SIG-M5 treated with dmso at 0.1 percent for 504 hours (cell line): Measurements from ENCODE around the gene COL6A3.

Experiments
- DNase-seq: peaks from one replicate; lab custom pipeline; 2025; ENCODE audit not compliant: unreplicated experiment; lab: John Stamatoyannopoulos, UW

The COL6A3 gene

DNA sequence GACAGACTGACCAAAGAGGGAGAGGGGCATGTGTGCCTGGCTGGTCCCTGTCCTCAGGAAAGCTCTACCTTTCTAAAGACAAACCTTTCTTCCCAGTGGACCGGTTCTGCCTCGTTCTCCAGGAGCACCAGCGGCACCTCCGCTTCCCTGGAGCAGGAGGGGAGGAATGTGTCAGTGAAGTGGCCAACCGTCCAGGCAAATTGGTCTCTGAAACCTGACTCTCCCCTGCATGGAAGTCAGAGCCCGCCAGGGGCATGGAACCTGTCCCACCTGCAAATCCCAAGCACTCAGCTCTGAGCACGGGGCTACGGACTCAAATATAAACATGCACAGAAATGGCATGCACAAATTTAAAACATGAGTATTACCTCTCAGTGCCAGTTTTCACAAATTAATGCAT, 62.9 kb downstream of the COL6A3 start:
- no peak for DNase-seq

DNA sequence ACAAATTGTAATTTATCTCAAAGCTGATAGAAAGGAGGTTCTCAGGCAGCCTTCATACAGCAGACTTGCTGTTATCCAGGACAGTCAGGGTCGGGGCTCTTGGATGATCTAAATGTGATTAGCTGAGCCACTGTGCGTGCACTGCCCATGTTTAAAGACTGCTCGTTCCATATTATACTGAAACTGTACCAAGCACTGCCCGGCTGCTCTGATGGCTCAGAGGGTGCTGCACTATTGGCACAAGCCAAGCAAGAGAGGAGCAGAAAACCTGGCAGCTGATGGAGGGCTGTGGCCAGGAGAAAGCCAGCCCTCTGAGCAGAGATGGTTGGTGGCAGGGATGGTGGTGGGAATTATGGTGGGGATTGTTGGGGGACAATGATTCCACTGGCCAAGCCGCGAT, 63.4 kb downstream of the COL6A3 start:
- DNase-seq = no peak

DNA sequence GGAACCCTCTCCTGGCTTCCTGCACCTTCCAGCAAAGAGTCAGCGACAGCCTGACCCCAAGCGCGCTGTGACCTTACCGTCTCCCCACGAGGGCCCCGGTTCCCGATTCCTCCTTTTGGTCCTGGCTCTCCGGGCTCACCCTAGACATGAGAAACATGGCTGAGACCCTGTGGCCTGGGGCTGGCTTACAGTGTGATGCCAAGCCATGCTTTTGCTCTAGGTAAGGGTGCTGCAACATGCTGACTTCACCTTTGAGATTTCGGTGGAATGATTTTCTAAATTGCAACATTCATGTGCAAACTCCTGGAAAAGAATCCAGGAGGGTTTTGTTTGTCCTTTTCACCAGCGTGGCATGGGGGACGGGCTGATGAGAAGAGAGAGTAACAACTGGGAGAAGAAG, 63.9 kb downstream of the COL6A3 start:
- no peak for DNase-seq

DNA sequence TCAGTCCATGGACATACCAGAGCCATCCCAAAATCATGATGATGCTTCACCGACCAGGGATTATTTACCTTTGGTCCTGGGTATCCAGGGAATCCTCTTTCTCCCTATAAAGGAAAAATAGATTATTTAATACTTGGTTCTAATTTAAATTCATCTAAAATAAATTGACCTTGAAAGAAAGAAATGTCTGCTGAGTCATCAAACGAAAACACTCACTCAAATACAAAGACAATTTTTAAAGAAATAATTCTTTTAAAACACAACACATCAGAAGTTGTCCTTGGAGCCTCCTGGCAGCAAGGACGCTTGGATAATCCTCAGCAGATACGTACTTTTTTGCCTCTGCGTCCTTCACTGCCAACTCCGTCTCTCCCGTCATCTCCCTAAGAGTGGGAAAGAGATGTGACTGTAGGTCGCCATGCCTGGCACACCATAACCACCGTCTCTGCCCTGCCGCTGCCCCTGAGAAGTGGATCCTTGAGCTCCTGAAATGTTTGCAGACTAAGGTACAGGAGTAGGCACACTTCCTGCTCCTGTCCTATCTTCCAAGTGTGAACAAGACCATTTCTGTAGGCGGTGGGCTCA, 65.6 kb downstream of the COL6A3 start:
- no peak for DNase-seq

DNA sequence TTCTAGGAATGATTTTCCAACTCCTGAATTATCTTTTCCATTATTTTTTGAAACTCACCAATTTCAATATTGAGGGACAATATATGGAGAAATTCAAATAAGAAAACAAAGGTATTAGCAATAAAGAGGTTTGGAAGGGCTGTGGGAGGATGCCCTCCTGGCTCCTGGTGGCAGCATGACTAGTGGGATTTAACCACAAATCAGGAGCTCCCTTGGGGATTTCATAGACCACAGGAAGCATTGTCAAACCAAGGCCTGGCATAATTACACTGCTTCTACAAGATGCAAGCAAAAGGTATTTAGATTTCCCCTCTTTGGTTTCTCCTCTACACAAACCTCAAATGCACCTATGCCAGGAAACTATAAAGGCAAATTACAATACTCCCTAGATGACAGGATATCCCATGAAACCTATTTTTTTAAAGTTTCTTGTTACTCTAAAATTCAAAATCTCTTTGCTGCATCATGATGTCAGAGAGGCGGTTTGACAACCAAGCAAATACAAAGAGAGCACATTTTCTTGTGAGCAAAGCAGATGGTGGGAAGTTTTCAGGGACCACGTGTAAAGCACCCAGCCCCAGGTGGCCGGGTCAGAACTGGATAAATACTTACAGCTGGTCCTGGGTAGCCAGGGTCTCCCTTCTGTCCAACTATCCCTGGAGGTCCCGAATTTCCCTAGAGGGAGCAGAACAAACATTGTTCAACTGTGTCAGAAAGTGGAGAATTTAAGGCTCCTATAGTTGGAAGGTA, 67.9 kb downstream of the COL6A3 start:
- DNase-seq = no peak

DNA sequence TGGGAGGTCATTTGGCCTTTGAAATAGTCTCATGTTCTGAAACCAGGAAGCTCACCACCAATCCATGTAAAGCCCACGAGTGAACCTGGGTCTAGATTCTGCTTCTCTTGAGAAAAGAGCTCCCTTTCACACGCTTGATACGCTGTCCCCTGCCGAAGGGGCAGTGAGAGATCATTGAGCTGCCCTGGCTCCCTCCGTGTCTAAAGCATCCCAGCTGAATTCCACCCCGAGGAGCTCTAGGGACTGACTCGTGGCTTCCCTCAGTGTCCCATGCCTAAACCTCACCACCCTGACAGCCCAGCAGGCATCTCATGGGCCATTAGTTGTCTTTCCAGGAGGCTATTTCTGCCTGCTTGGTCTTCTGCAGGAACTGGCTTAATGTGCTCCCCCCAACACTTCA, 68.6 kb downstream of the COL6A3 start:
- DNase-seq = no peak

DNA sequence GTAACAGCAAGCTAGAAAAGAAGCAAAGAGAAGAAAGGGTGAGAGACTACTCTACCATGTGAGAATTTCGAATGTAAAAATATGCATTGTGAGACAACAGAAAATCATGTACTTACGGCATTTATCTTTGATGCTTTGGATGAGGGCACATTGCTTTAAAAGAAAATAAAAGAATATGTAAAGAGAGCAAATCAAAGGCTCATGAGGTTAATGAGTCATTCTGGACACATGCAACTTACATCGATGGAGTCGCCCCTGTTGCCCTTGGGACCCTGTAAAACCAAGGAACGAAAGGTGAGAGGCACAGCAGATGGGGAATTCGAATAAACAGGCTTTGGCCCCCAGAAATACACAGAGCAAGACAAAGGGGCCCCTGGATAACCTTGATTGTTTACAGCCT, 69.0 kb downstream of the COL6A3 start:
- DNase-seq = no peak

DNA sequence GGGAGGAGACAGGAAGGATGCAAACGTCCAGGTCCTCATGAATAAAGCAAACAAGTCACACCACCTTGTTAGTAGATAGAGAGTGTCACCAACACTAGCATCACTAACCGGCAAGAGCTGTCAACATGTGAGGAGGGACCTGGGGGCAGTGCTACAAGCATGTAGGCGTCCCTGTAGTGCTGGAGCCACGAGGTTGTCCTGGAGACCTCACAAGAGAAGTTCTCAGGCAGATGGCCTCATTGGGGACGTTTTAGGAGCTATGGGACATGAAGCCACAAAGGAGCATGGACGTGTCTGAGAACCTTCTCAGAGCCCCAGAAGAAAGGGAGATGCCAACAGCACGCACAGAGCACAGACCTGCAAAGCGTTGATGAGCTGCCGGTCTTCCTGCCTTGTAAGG, 70.0 kb downstream of the COL6A3 start:
- DNase-seq = no peak

DNA sequence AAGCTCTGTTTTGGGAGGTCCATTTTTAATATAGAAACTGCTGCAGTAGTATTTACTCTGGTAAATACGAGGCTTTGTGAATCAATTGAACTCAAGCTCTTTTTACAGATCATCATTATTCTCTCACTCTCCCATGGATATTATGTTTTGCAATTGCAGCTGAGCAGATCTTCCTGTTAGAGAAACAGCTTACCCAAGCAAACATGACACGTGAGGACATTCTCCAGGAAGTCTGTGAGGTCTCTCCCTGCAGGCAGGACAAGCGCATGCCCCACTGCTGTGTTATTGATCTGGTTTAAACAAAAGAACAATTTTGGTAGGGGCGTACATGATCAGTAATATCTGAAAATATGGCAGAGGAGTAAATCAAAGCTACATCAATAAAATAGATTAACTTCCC, 72.1 kb downstream of the COL6A3 start:
- DNase-seq = no peak

DNA sequence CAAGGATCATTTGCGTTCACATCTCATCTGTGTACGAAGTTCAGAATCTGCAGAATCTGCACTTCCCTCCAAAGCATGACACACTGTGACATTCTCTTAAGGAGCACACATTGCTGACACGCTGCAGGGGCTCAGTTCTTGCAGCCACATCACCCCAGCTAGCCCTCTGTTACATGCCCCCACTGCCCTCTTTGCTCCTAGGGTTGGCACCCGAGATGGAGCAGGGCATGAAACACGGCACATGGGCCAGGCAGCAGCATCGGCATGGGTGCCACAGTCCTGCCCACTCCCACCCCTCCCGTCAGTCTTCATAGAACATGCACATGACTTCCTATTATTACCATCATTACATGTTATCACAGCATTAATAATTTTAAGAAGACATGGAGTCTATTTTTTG, 76.4 kb downstream of the COL6A3 start:
- DNase-seq = no peak

DNA sequence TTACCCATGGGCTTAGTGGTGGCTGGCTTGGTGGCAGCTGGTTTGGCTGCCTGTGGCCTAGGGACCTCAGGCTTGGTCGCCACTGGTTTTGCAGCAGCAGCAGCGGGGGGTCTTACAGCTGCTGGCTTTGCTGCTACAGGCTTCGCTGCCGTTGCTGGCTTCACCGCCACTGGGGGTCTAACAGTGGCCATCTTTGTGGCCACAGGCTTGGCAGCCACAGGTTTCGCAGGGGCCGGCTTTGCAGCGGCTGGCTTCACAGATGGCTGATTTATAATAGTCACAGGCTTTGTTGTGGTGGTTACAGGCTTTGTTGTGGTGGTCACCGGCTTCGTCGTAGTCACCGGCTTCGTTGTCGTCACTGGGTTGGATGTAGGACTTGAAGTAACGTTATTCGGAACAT, 77.8 kb downstream of the COL6A3 start:
- no peak for DNase-seq

DNA sequence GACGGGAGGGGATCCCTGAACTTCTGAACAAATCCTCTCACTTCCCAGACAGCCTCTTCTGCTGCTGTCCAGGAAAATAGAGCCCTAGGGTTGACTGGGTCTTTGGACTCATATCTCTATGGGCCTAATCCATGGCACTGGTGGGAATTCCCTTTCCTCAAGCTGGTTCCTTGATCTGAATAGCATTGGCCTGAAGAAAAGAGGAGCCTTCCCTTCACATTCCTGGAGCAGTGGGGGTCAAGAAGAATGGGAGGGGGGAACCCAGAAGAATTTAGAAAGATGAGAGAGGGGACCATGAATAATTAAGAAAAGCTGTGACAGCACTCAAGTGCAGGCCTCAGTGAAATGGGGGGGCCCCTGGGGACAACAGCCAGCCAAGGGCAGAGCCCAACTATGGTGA, 80.2 kb downstream of the COL6A3 start:
- no peak for DNase-seq

DNA sequence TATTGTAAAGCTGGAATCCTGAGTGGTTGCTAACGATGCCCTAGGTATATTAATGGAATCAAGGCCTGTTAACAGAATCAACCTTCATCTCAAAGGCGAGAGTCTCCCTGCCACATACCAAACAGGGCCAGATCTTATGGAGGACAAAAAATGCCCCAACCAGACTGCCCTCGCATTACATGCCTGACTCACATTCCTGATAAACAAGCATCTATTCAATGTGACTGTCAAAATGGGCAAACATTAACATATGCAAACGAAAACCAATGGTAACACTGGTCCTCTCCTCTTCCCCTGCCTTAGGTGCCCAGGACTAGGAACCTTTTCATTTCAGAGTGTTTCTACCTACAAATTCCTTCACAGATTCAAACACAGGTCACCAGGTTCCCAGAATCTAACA, 83.4 kb downstream of the COL6A3 start:
- no peak for DNase-seq

DNA sequence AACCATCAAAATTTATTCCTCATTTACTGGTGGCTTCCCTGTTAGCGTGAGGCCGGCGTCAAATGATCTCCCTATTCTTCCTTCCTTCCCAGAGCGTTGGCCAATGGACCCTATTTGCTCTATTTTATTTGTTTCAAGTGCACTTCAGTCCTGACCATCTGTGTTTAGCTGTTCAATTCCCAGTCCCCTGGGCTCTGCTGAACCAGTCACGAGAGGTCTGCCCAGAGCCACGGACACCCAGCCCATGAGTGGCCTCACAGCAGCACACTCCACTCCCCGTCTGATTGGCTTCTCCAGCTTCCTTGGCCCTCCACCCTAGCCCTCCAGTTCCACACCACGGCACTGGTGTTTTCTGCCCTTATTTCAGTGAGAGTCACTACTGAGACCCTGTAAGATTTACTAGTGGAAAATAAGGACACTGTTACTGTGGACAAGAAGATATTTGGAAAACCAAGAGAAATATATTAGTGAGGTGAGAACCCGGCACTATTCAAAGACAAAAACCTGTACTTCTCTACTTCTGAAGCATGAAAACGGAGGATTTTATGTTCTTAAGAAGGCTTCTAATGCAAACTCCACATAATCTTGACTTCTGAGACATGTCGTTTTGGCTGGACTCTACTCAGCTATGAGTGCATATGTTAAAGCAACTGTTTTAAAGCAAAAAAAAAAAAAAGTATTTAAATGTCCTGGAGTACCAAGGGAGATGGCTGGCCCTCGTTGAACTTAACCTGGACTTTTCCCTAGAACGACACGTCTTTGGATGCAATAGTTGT, 86.6 kb downstream of the COL6A3 start:
- DNase-seq = no peak

DNA sequence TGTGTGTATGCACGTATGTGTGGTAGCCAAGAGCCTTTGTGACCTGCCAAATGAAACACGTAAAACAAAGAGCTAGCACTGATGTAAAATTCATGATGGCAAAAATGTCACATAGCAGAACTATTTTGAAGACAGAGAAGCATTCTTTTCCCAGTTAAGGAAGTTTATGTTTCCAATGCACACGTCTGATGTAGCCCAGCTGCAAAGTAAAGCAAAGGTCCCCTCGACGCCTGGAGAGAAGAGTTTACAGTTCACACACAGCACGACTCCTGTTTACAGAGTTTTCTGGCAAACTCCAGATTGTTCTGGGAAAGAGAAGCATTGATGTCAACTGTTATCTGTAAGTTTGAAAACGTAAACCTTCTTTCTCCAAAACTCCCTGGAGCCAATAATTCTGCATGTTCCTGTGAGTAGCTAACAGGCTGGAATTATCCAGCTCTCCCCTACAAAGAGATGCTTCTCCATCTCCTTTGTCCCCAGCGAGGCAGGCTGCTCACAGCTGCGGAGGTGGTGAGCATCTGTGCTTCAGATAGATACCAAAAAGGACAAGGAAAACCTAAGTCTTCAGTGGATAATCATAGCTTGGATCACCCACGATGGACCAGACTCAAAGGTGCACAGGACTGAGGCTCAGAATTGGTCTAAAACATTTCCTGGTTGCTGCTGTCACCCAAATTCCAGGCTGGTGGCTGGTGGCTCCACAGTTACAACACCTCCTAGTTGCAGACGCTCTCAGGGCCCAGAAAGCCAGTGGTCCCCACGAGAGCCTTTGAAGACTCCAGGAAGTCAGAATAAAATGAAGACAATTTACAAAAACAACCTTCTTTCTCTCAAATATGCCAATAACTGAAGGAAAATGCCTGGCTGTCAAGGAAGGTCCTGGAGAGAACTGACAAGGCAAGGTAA, 87.4 kb downstream of the COL6A3 start:
- no peak for DNase-seq

DNA sequence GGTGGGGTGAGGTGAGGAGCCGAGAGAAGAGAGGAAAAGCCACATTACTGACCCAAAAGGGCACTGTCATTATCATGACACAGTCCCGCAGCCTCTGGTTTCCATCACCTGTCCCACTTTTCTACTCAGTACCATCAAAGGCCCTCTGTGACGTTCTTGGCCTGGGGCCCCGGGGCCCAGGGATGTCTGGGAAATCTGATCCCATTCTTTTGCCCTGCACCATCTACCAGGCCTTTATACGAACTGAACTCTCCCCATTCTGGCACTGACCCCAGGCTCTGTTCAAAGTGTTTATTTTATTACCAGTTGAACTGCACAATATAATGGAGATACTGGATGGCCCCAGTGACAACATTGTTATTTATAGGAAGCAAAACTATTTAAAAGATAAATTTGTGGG, 89.1 kb downstream of the COL6A3 start:
- no peak for DNase-seq

DNA sequence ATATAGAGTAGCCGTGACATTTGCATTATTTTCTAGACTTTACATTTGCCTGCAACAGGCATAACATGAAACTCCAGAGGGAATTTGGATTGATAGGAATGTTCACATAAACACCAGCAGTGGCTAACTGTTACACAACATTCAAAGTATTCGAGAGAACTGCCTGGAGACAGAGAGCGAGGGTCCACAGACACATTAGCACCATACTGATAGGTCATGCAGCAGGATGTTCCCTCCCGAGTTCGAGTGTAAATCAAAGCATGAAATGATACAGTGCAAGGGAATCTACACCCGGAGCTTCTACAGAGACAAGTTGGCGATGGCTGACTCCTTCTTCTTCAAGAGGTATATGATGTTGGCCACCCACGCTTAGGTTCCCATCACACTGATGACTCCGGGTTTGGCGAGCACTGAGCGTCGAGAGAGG, 89.5 kb downstream of the COL6A3 start:
- no peak for DNase-seq

DNA sequence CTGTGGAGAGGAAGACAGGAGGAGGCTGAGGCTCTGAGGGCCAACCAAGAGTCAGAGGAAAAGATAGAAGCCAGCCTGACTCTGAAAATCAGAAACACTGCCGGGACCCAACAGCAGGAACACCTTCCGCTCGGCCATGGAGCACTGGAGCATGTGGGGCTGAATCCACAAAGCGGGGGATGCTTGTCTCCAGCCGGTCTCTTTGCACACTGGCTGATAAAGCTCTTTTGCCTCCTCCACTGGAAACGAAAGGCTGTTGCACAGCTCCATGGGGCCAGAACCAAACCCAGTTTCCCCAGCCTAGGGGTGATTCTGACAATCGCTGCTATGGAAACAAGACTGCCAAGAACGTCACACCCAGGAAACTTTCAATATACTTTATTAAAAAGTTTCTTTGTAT, 90.3 kb downstream of the COL6A3 start:
- DNase-seq = no peak

DNA sequence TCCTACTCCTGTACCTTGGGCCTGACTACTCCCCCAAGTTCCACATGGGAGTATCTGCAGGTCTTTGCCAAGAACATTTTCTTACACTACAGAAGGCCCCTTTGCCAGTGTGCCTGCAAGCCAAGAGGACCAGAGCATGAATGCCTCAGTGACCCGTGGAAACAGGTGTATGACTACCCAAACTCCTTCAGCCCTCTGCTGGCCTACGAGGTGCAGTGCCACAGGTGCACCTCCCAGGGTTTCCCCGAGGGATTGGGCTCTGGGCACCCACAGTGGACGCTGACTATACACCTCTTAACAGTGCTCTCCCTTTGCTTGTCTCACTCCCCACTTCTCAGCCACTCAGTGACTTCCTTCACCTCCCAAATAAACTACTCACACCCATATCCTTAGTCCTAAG, 91.4 kb downstream of the COL6A3 start:
- DNase-seq = no peak

DNA sequence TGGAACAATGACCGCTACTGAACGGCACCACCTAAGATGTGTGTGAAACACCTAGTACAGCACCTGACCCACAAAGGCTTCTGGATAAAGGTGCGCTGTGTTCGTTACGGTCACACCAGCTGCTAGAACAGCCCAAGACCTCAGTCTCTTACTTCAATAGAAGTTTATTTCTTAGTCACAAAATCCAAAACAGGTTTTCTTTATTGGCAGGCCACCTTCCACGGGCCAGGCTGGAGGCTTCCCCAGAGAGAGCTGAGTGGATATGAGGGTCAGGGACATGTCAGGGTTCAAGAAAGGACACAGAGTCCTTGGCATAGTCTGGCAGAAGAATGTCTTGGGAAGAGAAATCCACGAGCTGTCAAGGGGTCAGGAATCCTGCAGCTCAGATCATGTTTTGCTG, 92.2 kb downstream of the COL6A3 start:
- DNase-seq = no peak

DNA sequence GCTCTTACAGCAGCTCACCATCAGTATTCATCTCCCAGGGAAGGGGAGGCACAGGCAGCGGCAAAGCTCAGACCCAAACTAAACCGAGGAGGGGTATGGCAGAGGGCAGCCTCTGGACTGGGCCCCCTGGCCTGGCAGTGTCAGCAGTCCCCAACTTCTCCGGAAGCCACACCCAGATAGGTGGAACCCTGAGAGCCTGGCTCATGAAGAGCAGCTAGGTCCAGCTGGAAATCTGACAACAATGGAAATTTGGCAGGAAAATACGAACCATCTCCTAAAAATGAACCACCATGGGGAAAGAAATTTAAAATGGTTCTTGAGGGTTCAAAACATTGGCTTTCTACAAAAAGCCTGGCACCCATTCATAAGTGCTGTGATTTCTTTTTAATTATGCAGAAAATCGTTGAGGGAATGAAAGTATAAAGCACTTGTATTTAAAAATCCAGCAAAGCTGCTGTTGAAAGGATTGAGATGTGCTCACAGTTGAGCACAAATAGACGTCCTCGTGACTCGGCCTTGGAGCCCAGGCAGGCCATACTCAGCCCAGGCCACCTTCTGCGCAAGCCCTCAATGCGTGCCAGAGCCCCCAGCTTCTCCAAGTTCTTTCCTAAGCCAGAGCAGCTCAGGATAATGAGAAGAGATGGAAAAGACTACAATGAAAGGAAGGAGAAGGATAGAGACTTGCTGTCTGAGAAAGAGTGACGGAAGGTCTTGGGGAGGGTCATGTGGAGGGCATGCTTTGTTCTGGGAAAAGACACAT, 93.0 kb downstream of the COL6A3 start:
- no peak for DNase-seq
